GM21619 (cell line): ENCODE results near the gene IL20RA.
"Not testable (repeated sequence)": the region's sequence is repeated elsewhere in the genome, so short reads cannot be mapped to it uniquely, and the experiment has no call there.

Experiments
- ATAC-seq: cut with Tn5 transposase; IDR thresholded peaks from one replicate; pipeline ENCODE4 v1.9.1; 2021; ENCODE audit not compliant: unreplicated experiment

The IL20RA gene

DNA sequence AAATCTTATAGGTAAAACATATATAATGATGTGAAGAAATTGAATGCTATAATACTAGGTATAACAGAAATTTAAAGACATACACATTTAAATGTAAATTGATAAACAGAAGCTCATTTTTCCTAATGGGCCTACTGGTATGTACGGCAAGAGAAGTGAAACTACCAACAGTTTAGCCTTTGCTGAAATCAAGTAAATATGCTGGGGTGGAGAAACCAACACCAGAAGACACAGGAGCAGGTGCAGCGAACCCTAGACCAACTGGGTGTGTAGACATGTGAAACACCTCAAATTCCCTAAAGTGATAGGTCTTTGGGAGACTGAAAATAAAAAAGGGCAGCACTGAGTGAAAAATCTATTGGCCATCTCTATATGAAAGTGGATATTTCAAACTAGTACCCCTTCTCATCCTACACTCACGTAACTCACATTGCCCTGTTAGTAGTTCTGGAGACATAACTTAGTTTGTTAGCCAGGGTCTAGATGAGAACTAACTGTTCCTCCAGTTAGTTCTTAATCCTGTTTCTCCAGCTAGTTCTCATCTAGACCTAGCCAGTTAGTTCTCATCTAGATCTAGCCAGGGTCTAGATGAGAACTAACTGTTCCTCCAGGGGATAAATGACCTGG, 69.6 kb downstream of the IL20RA start:
- no peak for ATAC-seq

GRCh38 chr6:136973781-136974180, 71.0 kb downstream of the IL20RA start:
- not testable (repeated sequence) for ATAC-seq

- no peak for ATAC-seq
These were observed 73.2 kb downstream of the IL20RA start for GRCh38 chr6:136971609-136972008.

GRCh38 chr6:136969930-136970329, 74.8 kb downstream of the IL20RA start:
- ATAC-seq = no peak

GRCh38 chr6:136969433-136969832, 75.3 kb downstream of the IL20RA start:
- ATAC-seq = no peak

DNA sequence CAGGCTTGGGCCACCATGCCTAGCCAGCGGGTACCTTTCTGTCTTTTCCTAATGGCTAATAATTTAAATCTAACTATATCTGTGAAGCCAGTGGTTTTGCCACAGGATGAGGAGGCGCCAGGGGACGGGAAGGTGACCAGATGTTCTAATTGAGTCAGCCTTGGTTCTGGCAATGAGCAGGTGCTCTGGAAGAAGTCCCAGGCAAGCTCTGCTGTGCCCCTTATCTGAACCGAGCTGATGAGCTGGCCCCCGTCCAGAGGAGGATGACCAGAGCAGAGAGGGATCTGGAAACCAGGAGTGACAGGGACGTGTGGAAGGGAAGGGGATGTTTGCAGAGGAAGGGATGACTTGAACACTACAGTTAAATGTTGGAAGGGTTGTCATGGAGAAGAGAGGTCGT, 75.9 kb downstream of the IL20RA start:
- no peak for ATAC-seq

GRCh38 chr6:136967876-136968752, 76.7 kb downstream of the IL20RA start:
- ATAC-seq = peak; percentile 99

- no peak for ATAC-seq
These were observed 80.4 kb downstream of the IL20RA start for GRCh38 chr6:136964398-136964797.

GRCh38 chr6:136963259-136963658, 81.5 kb downstream of the IL20RA start:
- ATAC-seq = no peak

DNA sequence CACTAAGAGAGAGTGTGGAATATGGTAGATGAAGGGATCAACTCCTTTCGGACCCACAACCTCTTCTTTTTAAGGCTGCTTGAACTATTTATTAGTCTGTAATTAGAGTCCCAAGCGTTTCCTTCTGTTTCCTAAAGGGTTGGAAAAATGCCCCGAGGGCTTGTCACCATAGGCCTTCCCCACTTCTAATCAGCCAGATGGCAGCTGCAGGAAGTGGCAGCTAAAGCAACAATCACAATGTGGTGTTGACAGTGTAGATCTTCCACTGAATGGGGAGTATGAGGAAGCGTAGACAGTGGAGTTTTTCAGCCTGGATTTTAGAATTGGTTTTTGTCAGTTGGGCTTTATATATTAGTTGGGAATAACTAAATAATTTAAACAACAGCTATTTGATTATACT, 82.1 kb downstream of the IL20RA start:
- no peak for ATAC-seq

- ATAC-seq = no peak
These were observed 82.9 kb downstream of the IL20RA start for GRCh38 chr6:136961848-136962247.

DNA sequence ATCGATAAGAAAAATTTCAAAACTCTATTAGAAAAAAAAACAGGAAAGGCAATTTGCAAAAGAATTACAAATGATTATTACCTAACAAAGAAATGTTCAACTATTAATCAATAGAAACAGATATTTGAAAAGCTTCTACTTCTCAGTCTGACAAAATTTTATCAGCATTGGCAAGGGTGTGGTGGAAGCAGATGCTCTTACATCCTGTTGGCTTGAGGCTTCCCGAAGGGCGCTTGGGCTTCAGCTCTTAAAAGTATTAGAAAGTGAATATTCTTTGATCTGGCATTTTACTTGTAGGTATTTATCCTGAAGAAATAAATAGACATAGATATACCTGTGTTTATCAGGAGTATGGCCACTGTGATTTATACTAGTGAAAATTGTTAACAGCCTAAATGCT, 84.0 kb downstream of the IL20RA start:
- ATAC-seq = no peak

GRCh38 chr6:136959935-136960334, 84.8 kb downstream of the IL20RA start:
- ATAC-seq = not testable (repeated sequence)

DNA sequence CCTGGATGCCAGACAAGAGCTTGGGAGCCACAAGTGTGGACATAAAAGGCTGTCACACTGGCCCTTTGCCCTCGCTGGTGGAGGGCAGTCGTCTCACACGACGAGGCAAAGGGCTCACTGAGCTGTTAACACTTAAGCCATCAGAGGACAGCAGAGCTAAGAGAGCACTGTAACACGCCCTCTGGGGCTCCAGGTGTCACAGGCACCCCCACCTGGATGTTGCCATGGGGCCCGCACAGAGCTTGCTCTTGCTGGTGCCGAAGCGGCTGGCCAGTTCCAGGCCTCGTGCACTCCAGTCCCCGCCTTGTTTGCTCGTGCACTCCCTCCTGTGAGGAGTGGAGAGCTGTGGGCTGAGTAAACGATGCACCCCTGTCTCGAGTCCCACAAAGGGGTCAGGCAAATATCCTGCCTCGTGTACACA, 85.3 kb downstream of the IL20RA start:
- no peak for ATAC-seq

- no peak for ATAC-seq
These were observed 86.6 kb downstream of the IL20RA start for GRCh38 chr6:136958168-136958567.

DNA sequence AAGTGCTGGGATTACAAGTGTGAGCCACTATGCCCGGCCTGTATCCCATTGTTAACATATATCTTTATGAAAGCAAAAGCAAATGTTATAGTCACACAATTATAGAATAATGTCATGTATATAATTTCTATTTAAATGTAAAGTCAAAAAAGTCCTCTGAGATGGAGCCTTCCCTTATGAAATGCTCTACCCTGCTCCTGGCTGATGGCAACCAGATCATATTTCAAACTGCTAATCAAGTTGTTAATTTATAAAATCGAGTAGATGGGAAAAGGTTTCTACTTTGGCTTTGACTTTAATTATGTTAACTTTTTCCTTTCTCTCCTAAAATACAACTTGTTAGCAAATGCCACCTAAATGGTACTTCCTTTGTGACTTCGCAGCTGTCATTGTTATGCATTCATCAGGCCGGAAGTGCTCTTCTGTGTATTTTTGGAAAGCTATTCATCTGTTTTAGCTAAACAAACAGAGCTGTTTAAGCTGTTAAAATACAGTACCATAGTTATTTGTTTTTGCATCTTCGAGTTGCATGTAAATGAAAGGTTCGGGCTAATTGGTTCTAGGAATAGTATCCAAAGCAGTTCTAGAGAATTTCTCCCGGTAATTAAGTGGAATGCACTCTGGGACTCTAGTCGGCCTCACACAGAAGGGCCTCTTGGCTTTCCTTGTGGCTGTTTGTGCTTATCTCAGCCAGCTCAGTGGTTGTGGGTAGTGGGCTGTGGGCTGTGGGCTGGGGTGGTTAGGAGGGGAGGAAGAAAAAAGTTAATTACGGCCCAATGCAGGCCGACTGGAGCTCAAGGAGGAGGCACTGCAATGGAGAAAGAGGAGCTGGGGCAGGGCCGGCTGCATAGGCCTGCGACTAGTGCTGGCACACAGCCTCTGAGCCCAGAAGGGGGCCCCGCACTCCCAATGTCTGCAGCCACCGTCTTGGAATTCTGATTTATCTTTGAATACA, 87.9 kb downstream of the IL20RA start:
- no peak for ATAC-seq

- no peak for ATAC-seq
These were observed 89.6 kb downstream of the IL20RA start for GRCh38 chr6:136955123-136955522.

- no peak for ATAC-seq
These were observed 92.0 kb downstream of the IL20RA start for GRCh38 chr6:136952714-136953260.

DNA sequence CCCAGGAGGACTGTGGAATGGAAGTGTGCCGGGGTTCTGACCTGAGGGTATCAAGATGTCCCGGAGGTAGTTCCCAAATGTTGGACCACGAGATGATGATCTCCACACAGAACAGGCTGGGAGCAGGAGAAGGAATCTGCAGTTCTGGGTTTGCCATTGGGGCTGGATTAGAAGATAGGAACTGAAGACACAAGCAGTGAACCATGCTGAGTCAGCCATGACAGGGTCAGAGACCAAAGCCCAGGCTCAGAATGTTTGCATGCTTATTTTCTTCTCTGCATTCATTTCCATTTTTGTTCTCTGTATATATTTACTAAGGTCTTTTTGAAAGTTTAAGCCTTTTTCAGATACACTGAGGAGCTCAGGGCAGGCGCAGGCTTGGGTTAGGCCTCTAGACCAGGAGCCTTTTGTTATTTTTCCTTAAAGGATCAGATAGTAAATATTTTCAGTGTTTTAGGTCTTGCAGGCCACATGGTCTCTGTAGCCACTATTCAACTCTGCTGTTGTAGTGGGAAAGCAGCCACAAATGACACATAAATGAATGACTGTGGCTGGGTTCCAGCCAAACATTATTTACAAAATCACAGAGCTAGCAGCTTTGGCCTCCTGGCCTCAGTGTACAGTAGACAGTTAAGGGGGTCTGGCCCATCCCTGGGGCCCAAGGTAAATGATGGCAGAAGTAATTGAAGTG, 94.2 kb downstream of the IL20RA start:
- no peak for ATAC-seq
